Esophagus muscularis mucosa (tissue), 4 donors: ENCODE measurements around the gene STAT5B. TPM values are rescaled to one million over a fixed set of nuclear protein-coding genes. Genes with fewer than 3 reads are reported as not detected.
"Not testable (repeated sequence)": the region's sequence is repeated elsewhere in the genome, so short reads cannot be mapped to it uniquely, and the experiment has no call there.

Source experiments
- DNase-seq: peaks from one replicate; pipeline ENCODE4 v3.0.0-alpha.2; 2017; ENCODE audit errors: extremely low spot score
- H3K27ac ChIP-seq, 4 donors: fragments of 200-600 bp; sonication (generic); replicated peaks in 1 of 4; 1 replicate in 3 of 4; 2 replicates in 1 of 4; pipeline ENCODE4 v1.5.1; 2016 to 2019; ENCODE audit warnings: mild to moderate bottlenecking in 1 of 4
- H3K27me3 ChIP-seq, 4 donors: fragments of 200-600 bp; sonication (generic); one replicate each; pipeline versions ENCODE4 v1.5.1 to v1.6.0; 2016 to 2019
- H3K36me3 ChIP-seq, 4 donors: fragments of 200-600 bp; sonication (generic); one replicate each; pipeline ENCODE4 v1.5.1; 2016 to 2019
- H3K4me1 ChIP-seq, 4 donors: fragments of 200-600 bp; sonication (generic); one replicate each; pipeline ENCODE4 v1.5.1; 2016 to 2019
- H3K4me3 ChIP-seq, 4 donors: fragments of 200-600 bp; sonication (generic); 1 replicate in 2 of 4; 2 replicates in 2 of 4; pipeline ENCODE4 v1.5.1; 2016 to 2019; ENCODE audit warnings: mild to moderate bottlenecking in 4 of 4, moderate library complexity in 1 of 4
- H3K9me3 ChIP-seq, 4 donors: fragments of 200-600 bp; sonication (generic); 1 replicate in 3 of 4; 2 replicates in 1 of 4; pipeline ENCODE4 v1.5.1; 2016 to 2019
- EP300 ChIP-seq: sonication (generic); formaldehyde crosslinking; IDR thresholded peaks from one replicate; pipeline ENCODE4 v1.6.1; 2017; ENCODE audit warnings: antibody characterized with exemption
- POLR2A ChIP-seq: fragments of 450-650 bp; IDR thresholded peaks from one replicate; pipeline ENCODE4 v1.6.1; 2017; ENCODE audit warnings: antibody characterized with exemption, moderate library complexity, mild to moderate bottlenecking, low read depth
- POLR2AphosphoS5 ChIP-seq, 2 donors: sonication (generic); formaldehyde crosslinking; IDR thresholded peaks; one replicate each; pipeline ENCODE4 v1.6.1; 2017; ENCODE audit warnings: antibody characterized with exemption in 2 of 2
- WGBS: methylation state at CpG from one replicate; pipeline ENCODE4 v1.1.5; 2018; 5-methylcytosine and 5-hydroxymethylcytosine counted together
- intact Hi-C: fragments of 100-400 bp; cut with DNase I; formaldehyde crosslinking; loops from one replicate; pipeline ENCODE4 v1.15.1; 2023
- total RNA-seq, 4 donors: library from RNA; depleted of rRNA; stranded (reverse); fragments of >200 nt; gene quantifications; one replicate each; pipeline versions ENCODE4 v1.1.0 to v1.2.1, GENCODE V29; 2016
- TF ChIP-seq, protein P1 (sequence below), 3 experiments: fragments of 200-600 bp in 2 of 3; fragments of 450-650 bp in 1 of 3; sonication (generic) in 2 of 3; IDR thresholded peaks; one replicate each; pipeline ENCODE4 v1.5.1; 2017 to 2019; ENCODE audit warnings: antibody characterized with exemption in 3 of 3, mild to moderate bottlenecking in 2 of 3, moderate library complexity in 1 of 3

Gene STAT5B
- total RNA-seq, 4 donors from 2014 or later: 75.0 to 93.4 (median 85.2) TPM

DNA sequence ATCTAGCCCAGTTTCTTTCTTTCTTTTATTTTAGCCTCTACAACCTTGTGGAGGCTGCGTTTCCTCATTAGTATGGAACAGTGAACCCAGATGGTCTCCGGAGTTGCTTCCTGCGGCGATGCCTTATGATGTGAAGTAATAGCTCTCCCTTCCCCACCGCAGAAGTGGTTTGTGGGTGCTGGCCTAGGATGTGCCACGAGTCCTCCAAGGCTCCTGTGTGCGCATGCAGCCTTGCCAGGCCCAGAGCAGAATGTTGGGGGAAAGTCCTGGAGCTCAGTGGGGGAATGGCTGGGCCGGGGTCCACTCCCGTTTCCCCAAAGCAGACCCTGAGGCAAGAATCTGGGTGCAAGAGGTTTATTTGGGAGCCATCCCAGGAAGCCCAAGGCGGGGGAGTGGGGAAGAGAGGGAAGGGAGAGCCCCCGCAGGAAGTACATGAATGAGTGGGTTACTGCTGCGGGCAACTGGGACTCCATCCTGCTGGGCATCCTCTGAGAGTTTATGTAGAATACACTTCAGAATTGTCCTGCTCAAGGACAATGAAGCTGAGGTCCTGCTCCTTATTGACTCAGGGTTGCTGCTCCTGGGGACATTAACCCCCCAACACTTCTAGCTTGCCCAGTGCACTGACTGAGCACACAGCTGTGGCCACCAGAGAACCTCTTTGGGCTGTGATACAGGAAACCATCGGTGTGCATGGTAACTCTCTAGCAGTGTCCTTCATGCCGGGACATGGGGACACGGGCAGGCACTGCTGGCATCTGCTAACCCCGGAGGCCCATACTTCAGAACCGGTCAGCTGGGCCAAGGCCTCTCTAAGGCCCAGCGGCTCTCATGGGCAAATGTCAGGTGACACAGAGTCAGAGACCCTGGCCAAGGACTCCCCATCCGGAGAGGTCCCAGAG lies 87.2 kb downstream of the STAT5B start:
- H3K9me3 ChIP-seq: no peaks in the 10 kb centered on the region
- H3K27ac ChIP-seq: no peak overlapping the region
- intact Hi-C loops: no loop called here
- H3K4me1 ChIP-seq: peaks cover 19 to 30% (median 26%) of the 10 kb centered on the region in 4 donors
- WGBS: 75% methylated on average over 12 of the region's 19 CpGs
- no peak for TF ChIP-seq POLR2A
- TF ChIP-seq EP300: no peak
- TF ChIP-seq POLR2AphosphoS5 (IDR thresholded peaks at IDR 0.05): no peak
- TF ChIP-seq, protein P1, sequence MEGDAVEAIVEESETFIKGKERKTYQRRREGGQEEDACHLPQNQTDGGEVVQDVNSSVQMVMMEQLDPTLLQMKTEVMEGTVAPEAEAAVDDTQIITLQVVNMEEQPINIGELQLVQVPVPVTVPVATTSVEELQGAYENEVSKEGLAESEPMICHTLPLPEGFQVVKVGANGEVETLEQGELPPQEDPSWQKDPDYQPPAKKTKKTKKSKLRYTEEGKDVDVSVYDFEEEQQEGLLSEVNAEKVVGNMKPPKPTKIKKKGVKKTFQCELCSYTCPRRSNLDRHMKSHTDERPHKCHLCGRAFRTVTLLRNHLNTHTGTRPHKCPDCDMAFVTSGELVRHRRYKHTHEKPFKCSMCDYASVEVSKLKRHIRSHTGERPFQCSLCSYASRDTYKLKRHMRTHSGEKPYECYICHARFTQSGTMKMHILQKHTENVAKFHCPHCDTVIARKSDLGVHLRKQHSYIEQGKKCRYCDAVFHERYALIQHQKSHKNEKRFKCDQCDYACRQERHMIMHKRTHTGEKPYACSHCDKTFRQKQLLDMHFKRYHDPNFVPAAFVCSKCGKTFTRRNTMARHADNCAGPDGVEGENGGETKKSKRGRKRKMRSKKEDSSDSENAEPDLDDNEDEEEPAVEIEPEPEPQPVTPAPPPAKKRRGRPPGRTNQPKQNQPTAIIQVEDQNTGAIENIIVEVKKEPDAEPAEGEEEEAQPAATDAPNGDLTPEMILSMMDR (IDR thresholded peaks at IDR 0.05): no peak
- H3K27me3 ChIP-seq: no peaks in the 10 kb centered on the region
- peaks cover 0 to 8% (median 0%) of the 10 kb centered on the region in 4 donors for H3K36me3 ChIP-seq
- DNase-seq: no peak
- no peak overlapping the region for H3K4me3 ChIP-seq

DNA sequence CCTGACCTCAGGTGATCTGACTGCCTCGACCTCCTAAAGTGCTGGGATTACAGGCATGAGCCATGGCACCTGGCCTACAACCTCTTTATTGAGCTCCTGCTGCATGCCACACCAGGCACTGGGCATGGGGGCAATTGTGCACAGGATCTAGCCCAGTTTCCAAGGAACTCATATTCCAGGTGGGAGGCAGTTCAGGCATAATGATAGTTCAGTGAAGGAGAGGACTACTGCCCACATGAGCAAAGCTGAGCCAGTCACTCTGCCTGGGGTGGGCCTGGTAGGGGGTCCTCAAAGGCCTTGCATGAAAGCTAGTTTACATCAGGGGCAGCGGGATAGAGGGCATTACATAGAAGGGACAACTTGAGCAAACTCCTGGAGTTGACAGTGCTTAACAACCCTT lies 88.4 kb downstream of the STAT5B start:
- no peak overlapping the region for H3K4me3 ChIP-seq
- H3K27me3 ChIP-seq: no peaks in the 10 kb centered on the region
- peaks cover 0 to 8% (median 0%) of the 10 kb centered on the region in 4 donors for H3K36me3 ChIP-seq
- H3K27ac ChIP-seq: no peak overlapping the region
- H3K9me3 ChIP-seq: no peaks in the 10 kb centered on the region
- 83% methylated on average over 2 of the region's 2 CpGs for WGBS
- TF ChIP-seq, protein P1 (IDR thresholded peaks at IDR 0.05): no peak
- no peak for TF ChIP-seq EP300
- peaks cover 21 to 30% (median 26%) of the 10 kb centered on the region in 4 donors for H3K4me1 ChIP-seq
- intact Hi-C loops: no loop called here
- DNase-seq: no peak

DNA sequence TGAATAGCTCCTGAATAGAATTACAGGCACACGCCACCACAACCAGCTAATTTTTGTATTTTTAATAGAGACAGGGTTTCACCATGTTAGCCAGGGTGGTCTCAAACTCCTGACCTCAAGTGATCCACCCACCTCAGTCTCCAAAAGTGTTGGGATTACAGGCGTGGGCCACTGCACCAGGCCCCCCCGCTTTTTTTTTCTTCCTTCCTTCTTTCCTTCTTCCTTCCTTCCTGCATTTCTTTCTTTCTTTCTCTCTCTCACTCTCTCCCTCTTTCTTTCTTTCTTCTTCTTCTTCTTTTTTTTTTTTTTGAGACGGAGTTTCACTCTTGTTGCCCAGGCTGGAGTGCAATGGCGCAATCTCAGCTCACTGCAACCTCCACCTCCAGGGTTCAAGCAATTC lies 90.0 kb downstream of the STAT5B start:
- DNase-seq, intact Hi-C loops: not testable (repeated sequence)
- 83% methylated on average over 5 of the region's 5 CpGs for WGBS

DNA sequence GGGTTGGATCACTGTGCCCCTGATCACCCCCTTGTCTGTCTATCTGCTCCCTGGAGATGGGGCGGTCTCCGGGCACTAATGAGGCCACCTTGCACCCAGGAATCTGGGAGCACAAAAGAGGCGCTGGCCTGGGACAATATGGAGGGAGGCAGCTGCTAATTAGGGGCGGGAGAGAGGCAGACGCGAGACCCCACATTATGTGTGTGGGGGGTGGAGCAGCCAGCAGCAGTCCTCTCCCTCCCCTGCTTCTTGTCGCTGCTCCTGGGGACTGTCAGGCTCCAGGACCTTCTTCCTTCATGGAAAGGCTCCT lies 90.6 kb downstream of the STAT5B start:
- intact Hi-C loops: no loop called here
- no peak for DNase-seq
- Histone ChIP-seq H3K27ac (no peak overlapping the region), H3K4me1 (peaks cover 28 to 35% (median 31%) of the 10 kb centered on the region in 4 donors), H3K9me3 (no peaks in the 10 kb centered on the region), H3K4me3 (no peak overlapping the region), H3K27me3 (peaks cover 0 to 21% (median 12%) of the 10 kb centered on the region in 4 donors), H3K36me3 (peaks cover 0 to 8% (median 0%) of the 10 kb centered on the region in 4 donors)
- TF ChIP-seq POLR2A: no peak
- 53% methylated on average over 4 of the region's 7 CpGs for WGBS

More for the DNA sequence above, 90.0 kb downstream of the STAT5B start:
- not testable (repeated sequence) for H3K36me3 ChIP-seq, H3K4me3 ChIP-seq, H3K9me3 ChIP-seq, H3K27ac ChIP-seq
- Histone ChIP-seq H3K27me3 (peaks cover 0 to 15% (median 6%) of the 10 kb centered on the region in 4 donors), H3K4me1 (peaks cover 21 to 29% (median 25%) of the 10 kb centered on the region in 4 donors)

DNA sequence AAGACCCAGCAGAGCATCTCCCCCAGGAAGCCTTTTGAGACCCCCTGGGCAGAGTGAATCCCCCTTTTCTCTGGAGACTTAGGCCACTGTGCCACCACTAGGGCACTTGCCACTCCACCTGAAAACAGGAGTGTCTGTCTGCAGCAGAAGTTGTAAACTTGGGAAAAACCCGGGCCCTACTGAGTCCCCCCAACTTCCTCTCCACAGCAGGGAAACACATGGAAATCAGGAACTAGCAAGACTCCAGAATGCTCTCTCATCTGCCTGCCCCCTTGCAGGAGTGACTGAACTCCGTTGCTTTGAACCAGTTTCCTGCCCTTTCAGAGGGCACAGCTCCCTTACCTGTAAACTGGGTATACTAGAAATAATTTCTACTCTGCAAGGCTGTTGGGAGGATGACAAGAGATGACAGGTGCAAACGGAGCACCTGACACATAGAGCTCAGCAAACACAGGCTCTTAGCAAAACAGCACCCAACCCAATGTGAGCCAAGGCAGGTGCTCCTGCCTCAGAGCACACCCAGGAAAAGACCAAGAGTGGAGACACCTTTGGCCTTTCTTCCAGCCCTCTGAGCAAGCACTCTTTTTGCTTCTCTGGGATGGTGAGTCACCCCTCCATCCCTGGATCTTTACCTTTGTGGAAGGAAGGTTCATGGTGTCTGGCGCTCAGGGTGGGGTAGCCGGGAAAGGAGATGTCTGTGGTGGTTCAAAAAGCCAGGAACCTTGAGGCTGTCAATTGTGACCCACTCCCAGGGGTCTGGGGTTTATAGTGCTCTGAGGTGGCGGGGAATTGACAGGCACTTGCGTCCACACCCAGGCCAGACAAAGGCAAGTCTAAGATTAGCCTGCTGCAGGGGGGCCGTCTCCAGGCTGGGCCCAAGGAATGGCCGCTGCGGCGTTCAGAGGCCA lies 91.2 kb downstream of the STAT5B start, which contains the start of gene HCRT:
HCRT (minus strand) TSS at position 740 of the 908 bp plus-strand sequence; CDS start at position 653, 87 bp downstream.
- H3K4me3 ChIP-seq: peak within 1 kb of the TSS; percentile 59 to 67 (median 60)
- WGBS: 76% methylated on average over 5 of the region's 11 CpGs
- intact Hi-C loops: no loop called here

More for the DNA sequence above, 91.2 kb downstream of the STAT5B start, which contains the start of gene HCRT:
- no peak for DNase-seq
- peaks cover 0 to 5% (median 0%) of the 10 kb centered on the region in 4 donors for H3K36me3 ChIP-seq
- no peaks in the 10 kb centered on the region for H3K9me3 ChIP-seq
- peak within 1 kb of the TSS; percentile 63 to 77 (median 71) for H3K27ac ChIP-seq
- no peak for TF ChIP-seq EP300
- TF ChIP-seq POLR2A: no peak
- TF ChIP-seq, protein P1 (IDR thresholded peaks at IDR 0.05): no peak
- TF ChIP-seq POLR2AphosphoS5 (IDR thresholded peaks at IDR 0.05): no peak
- H3K27me3 ChIP-seq: peaks cover 0 to 27% (median 17%) of the 10 kb centered on the region in 4 donors
- H3K4me1 ChIP-seq: peaks cover 31 to 41% (median 36%) of the 10 kb centered on the region in 4 donors
